Measurements from ENCODE around the gene ALK. TPM values are rescaled to one million over a fixed set of nuclear protein-coding genes. Genes with fewer than 3 reads are reported as not detected.

Gene ALK
- 0.06 TPM in 1 of 5 replicates, not detected in the others for total RNA-seq (2022; extraction: Qiagen RNA extraction; ENCODE audit: low read depth)

DNA sequence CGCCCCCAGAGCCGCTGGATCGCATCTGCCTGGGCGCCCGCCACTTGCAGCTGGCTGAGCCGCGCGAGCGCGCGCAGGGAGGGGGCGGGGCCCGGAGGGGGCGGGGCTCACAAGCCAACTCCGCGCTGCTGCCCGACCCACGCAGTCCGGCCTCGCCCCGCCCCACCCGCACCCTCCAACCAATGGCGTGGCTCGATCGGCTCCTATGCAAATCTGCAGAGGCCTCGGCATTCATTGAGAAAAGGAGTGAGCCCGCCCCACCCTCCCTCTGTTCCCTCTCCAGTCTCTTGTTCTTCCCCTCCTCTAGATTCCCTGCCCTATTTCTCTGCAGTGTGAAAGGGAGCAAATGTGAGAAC, at the start of gene ALK:
TSS of gene ALK (minus strand) at position 27 of the 356 bp plus-strand sequence. CDS start 927 bp downstream, outside the sequence.

Other genes starting within 250 kb of the ALK start
- 45.8 to 50.5 TPM (median 47.8 TPM) in 5 replicates for gene YPEL5, start 225.4 kb upstream of the ALK start, total RNA-seq (2022; extraction: Qiagen RNA extraction; ENCODE audit: low read depth)